GM12865 (cell line): ENCODE data around the gene DLG5.
A peak's percentile ranks its signal among the peaks of the same experiment; 100 is the strongest.

ENCODE experiments used
- DNase-seq: peaks from one replicate; pipeline ENCODE4 v3.0.0; 2010; ENCODE audit warnings: low read depth
- H3K4me3 ChIP-seq: 2 replicates; pipeline ENCODE4 v1.5.1; 2011; ENCODE audit warnings: mild to moderate bottlenecking, low read depth, low read length, control low read depth
- CTCF ChIP-seq: IDR thresholded peaks from 2 replicates; pipeline ENCODE4 v1.5.1; 2011; ENCODE audit warnings: low read length, control low read depth, low read depth, inconsistent platforms; ENCODE audit not compliant: insufficient read depth; ENCODE audit errors: missing control alignments

Gene DLG5

GRCh38 chr10:77809336-77809735 is 117.2 kb downstream of the DLG5 start:
- no peak for DNase-seq
- TF ChIP-seq CTCF: no peak
- no peak overlapping the region for H3K4me3 ChIP-seq

GRCh38 chr10:77807706-77808105 is 118.8 kb downstream of the DLG5 start:
- H3K4me3 ChIP-seq: no peak overlapping the region
- TF ChIP-seq CTCF: no peak
- no peak for DNase-seq

- DNase-seq: no peak
- H3K4me3 ChIP-seq: no peak overlapping the region
- TF ChIP-seq CTCF: no peak
Measured at GRCh38 chr10:77806511-77807157, 119.9 kb downstream of the DLG5 start.

GRCh38 chr10:77805676-77806075 is 120.9 kb downstream of the DLG5 start:
- no peak overlapping the region for H3K4me3 ChIP-seq
- DNase-seq: no peak
- TF ChIP-seq CTCF: no peak

- H3K4me3 ChIP-seq: no peak overlapping the region
- DNase-seq: no peak
- no peak for TF ChIP-seq CTCF
Measured at GRCh38 chr10:77804371-77804770, 122.2 kb downstream of the DLG5 start.

GRCh38 chr10:77801474-77802161 is 124.9 kb downstream of the DLG5 start:
- H3K4me3 ChIP-seq: no peak overlapping the region
- TF ChIP-seq CTCF: no peak
- peak; percentile 73 for DNase-seq
